Left hindlimb (tissue), 1 donor: ENCODE results near the gene ATOSA.

Experiments used
- DNase-seq: peaks from one replicate; pipeline ENCODE4 v3.0.0-alpha.2; 2018

ATOSA gene

GRCh38 chr15:52682781-52683180 is 3.6 kb upstream of the ATOSA start:
- no peak for DNase-seq

GRCh38 chr15:52682200-52682599 is 3.0 kb upstream of the ATOSA start:
- DNase-seq = no peak

- no peak for DNase-seq
Measured at GRCh38 chr15:52681441-52681840, 2.3 kb upstream of the ATOSA start.

- DNase-seq = no peak
Measured at GRCh38 chr15:52680761-52681160, 1.6 kb upstream of the ATOSA start.

- DNase-seq = no peak
Measured at GRCh38 chr15:52680041-52680391, 828 bp upstream of the ATOSA start.

GRCh38 chr15:52678468-52679231 is 538 bp downstream of the ATOSA start:
- DNase-seq = peak; percentile 81

- peak; percentile 70 for DNase-seq
Measured at GRCh38 chr15:52677593-52678467, 1.4 kb downstream of the ATOSA start.

- no peak for DNase-seq
Measured at GRCh38 chr15:52674831-52675230, 4.4 kb downstream of the ATOSA start.

- no peak for DNase-seq
Measured at GRCh38 chr15:52673734-52674133, 5.5 kb downstream of the ATOSA start.

- DNase-seq = no peak
Measured at GRCh38 chr15:52673312-52673711, 5.9 kb downstream of the ATOSA start.

- DNase-seq = no peak
Measured at GRCh38 chr15:52672661-52673060, 6.5 kb downstream of the ATOSA start.

GRCh38 chr15:52670087-52670486 is 9.1 kb downstream of the ATOSA start:
- DNase-seq = no peak

- DNase-seq = no peak
Measured at GRCh38 chr15:52668133-52668532, 11.1 kb downstream of the ATOSA start.

GRCh38 chr15:52667597-52667996 is 11.6 kb downstream of the ATOSA start:
- DNase-seq = no peak

GRCh38 chr15:52663536-52664294 is 15.5 kb downstream of the ATOSA start:
- DNase-seq = no peak

GRCh38 chr15:52661909-52662308 is 17.3 kb downstream of the ATOSA start:
- DNase-seq = no peak

- DNase-seq = no peak
Measured at GRCh38 chr15:52660192-52660591, 19.0 kb downstream of the ATOSA start.

- DNase-seq = no peak
Measured at GRCh38 chr15:52658955-52659354, 20.2 kb downstream of the ATOSA start.

GRCh38 chr15:52657338-52657737 is 21.9 kb downstream of the ATOSA start:
- no peak for DNase-seq

GRCh38 chr15:52656412-52656811 is 22.8 kb downstream of the ATOSA start:
- DNase-seq = no peak

- no peak for DNase-seq
Measured at GRCh38 chr15:52653431-52653964, 25.7 kb downstream of the ATOSA start.

- no peak for DNase-seq
Measured at GRCh38 chr15:52652984-52653383, 26.2 kb downstream of the ATOSA start.

- no peak for DNase-seq
Measured at GRCh38 chr15:52652286-52652685, 26.9 kb downstream of the ATOSA start.
